Fibroblast of villous mesenchyme (primary cell): Measurements from ENCODE around the gene CEBPE. TPM values are rescaled to one million over a fixed set of nuclear protein-coding genes. Genes with fewer than 3 reads are reported as not detected.
"Not testable (repeated sequence)": the region's sequence is repeated elsewhere in the genome, so short reads cannot be mapped to it uniquely, and the experiment has no call there.

Experiments used
- DNase-seq: peaks from one replicate; pipeline ENCODE4 v3.0.0-alpha.2; 2010; ENCODE audit warnings: low read depth
- H3K4me3 ChIP-seq: 2 replicates; pipeline ENCODE4 v1.5.1; 2011; ENCODE audit warnings: low read depth, mild to moderate bottlenecking, low read length
- total RNA-seq: library from RNA; depleted of rRNA; stranded (reverse); fragments of >200 nt; gene quantifications from 2 replicates; pipeline ENCODE4 v1.2.3, GENCODE V29; 2012
- TF ChIP-seq, protein P1 (sequence below): IDR thresholded peaks from 2 replicates; pipeline ENCODE4 v1.5.1; 2012; ENCODE audit warnings: low read depth, mild to moderate bottlenecking, low read length; ENCODE audit not compliant: insufficient read depth

CEBPE gene
- total RNA-seq, 1 donor = not detected

DNA sequence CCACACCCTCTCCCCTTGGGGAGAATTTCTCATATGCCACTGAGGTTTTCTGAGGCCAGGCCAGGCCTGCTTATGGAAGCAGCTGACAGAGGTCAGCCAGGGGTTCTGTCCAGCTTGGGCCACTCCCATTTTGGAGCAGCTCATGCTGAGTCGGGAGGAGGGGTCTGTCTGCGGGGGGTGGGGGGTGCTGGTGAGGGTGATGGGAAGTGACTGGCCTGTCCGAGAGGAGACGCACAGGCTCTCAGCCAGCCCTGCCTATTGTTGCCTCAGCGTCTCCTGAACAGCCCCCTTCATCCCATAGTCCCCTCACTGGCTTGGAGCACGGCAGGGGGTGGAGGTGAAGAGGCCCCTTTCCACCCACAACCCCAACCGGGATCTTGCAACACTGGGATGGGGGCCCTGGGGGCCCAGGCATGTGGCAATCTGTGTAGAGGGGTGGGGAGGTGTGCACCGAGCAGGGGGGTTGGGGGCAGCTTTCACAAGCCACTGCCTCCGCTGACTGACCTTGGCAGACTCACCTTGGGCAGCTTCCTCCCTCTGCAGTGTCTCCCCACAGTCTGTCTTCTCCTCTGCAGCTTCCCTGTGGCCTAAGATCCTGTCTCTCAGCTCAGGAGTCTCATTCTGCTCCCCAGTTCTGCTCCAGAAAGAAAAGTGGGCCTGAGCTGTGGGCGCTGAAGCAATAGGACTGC is 5.5 kb downstream of the CEBPE start:
- H3K4me3 ChIP-seq = no peak overlapping the region
- TF ChIP-seq, protein P1, sequence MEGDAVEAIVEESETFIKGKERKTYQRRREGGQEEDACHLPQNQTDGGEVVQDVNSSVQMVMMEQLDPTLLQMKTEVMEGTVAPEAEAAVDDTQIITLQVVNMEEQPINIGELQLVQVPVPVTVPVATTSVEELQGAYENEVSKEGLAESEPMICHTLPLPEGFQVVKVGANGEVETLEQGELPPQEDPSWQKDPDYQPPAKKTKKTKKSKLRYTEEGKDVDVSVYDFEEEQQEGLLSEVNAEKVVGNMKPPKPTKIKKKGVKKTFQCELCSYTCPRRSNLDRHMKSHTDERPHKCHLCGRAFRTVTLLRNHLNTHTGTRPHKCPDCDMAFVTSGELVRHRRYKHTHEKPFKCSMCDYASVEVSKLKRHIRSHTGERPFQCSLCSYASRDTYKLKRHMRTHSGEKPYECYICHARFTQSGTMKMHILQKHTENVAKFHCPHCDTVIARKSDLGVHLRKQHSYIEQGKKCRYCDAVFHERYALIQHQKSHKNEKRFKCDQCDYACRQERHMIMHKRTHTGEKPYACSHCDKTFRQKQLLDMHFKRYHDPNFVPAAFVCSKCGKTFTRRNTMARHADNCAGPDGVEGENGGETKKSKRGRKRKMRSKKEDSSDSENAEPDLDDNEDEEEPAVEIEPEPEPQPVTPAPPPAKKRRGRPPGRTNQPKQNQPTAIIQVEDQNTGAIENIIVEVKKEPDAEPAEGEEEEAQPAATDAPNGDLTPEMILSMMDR = no peak
- DNase-seq = peak; percentile 71

DNA sequence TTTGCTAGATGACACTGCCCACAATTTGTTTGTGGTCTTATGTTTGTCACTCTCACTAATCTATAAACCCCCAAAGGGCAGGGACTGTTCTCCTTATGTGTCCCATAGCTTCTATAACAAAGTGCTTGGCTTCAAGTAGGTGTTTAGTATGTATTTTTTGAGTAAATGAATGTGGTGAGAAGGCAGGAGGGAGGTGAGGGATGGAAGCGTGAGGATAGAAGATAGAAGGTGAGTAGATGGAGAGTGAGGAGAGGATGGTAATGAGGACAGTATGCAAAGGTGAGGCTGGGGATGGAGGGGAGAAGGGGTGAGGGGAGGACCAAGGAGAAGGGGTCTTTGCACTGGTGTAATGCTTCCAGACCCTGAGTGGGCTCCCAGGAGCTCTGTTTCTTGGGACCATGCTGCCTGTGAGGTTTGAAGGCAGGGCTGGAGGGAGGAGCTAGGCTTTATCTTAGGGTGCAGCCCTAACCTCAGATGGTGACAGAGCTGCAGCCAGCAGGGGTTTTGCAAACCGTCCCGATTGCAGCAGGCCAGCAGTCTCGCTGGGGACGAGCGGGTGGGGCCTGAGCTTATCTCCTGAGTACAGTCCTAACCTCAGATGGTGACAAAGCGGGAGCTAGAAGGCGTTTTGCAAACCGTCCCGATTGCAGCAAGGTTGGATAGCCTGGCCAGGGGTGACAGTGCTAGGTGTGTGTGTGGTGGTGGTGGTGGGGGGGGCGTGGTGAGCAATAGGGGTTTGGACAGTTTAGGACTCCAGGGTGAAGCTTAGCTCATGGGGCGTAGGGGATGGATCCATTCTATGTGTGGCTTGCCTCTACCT is 6.5 kb downstream of the CEBPE start:
- no peak overlapping the region for H3K4me3 ChIP-seq
- DNase-seq = peak; percentile 31
- TF ChIP-seq, protein P1 = no peak

DNA sequence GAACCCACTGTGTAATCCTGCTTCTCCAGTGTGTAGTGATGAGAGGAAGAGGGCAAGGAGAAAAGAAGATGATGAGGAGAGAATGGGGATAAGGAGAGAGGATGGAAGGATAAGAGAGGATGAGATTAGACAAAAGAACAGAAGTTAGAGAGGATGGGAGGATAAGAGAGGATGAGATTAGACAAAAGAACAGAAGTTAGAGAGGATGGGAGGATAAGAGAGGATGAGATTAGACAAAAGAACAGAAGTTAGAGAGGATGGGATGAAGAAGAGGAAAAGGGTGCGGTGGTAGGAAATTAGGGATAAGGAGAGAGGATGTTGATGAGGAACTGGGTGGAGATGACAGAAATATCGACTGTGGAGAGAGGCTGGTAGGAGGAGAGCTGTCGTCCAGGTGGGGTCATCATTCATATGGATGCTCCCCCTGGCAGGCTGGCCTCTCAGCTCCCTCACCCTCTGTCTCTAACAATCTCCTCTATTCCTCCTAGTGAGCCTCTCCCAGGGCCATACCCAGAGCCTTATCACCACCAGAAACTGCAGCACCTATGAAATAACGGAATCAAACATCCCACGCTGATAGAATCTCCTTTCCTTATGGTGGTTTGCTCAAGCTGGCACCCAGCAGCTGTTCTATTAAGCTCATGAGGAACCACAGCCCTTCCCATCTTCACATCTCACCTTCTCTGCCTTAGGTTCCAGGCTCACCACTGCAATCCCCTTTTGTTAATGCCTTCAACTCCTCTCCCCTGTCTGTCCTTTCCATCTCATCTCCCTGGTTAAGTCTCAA is 8.3 kb downstream of the CEBPE start:
- TF ChIP-seq, protein P1 = no peak
- no peak overlapping the region for H3K4me3 ChIP-seq
- DNase-seq = no peak

DNA sequence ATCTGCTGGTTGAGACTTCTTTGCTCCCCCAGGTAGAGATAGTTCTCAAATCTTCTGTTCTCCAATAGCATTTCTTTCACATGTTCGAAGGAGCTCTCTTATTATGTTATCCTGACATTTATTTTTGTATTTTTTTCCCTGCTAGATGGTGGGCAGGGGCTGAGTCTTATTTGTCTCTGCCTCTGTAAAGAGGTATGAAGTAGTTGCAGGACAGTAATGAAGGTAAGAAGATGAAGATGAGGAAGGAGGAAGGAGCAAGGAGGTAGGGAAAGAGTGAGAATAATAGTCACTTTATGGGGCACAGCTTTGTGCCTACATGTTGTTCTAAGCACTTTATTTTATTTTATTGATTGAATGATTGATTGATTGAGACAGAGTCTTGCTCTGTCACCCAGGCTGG is 9.3 kb downstream of the CEBPE start:
- TF ChIP-seq, protein P1 = no peak
- no peak overlapping the region for H3K4me3 ChIP-seq
- no peak for DNase-seq

DNA sequence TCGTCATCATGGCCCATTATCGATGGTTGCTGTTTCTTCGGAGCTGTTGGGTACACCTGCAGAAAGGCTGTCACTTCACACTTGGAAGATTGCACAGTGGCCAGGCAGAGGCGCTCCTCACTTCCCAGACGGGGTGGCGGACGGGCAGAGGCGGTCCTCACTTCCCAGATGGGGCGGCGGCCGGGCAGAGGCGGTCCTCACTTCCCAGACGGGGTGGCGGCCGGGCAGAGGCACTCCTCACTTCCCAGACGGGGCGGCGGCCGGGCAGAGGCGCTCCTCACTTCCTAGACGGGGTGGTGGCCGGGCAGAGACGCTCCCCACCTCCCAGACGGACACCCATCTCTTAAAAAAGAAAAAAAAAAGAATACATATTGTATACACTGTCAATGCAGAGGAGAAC is 10.9 kb downstream of the CEBPE start:
- DNase-seq, H3K4me3 ChIP-seq: not testable (repeated sequence)

DNA sequence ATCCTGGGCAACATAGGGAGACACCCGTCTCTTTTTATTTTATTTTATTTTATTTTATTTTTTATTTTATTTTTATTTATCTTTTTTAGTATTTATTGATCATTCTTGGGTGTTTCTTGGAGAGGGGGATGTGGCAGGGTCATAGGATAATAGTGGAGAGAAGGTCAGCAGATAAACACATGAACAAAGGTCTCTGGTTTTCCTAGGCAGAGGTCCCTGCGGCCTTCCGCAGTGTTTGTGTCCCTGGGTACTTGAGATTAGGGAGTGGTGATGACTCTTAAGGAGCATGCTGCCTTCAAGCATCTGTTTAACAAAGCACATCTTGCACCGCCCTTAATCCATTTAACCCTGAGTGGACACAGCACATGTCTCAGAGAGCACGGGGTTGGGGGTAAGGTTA is 11.4 kb downstream of the CEBPE start:
- not testable (repeated sequence) for H3K4me3 ChIP-seq, DNase-seq

DNA sequence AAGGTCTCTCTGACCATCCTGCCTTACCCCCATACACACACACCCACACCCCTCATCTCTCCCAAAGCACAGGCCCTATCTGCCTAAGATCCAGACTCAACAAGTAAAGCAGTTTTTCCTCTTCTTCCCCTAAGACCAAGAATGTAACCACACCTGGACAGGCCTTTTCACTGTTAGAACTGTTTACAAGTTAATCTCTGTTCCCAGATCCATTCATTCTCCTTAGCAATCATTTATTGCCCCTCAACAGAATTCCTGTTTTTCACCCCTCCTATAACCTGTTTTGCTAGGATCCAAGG is 12.4 kb downstream of the CEBPE start:
- DNase-seq = no peak
- TF ChIP-seq, protein P1 = no peak
- H3K4me3 ChIP-seq = no peak overlapping the region
